Ectodermal cell (in vitro differentiated cells): Measurements from ENCODE around the gene EYA3.

Source experiments
- H3K27ac ChIP-seq: 2 replicates; pipeline ENCODE4 v1.7.0; 2013; ENCODE audit warnings: mild to moderate bottlenecking, low read depth, low read length; ENCODE audit not compliant: insufficient read depth, poor library complexity, severe bottlenecking
- H3K27me3 ChIP-seq: 2 replicates; pipeline ENCODE4 v1.7.0; 2013; ENCODE audit warnings: mild to moderate bottlenecking, low read length; ENCODE audit not compliant: insufficient read depth, control insufficient read depth, poor library complexity, severe bottlenecking
- H3K36me3 ChIP-seq: one replicate; pipeline ENCODE4 v1.7.0; 2013; ENCODE audit warnings: low read length; ENCODE audit not compliant: control insufficient read depth, insufficient read depth
- H3K4me1 ChIP-seq: one replicate; pipeline ENCODE4 v1.7.0; 2013; ENCODE audit warnings: low read length; ENCODE audit not compliant: control insufficient read depth, insufficient read depth
- H3K4me3 ChIP-seq: 2 replicates; pipeline ENCODE4 v1.7.0; 2013; ENCODE audit warnings: low read depth, low read length, control low read depth; ENCODE audit not compliant: insufficient read depth
- H3K9me3 ChIP-seq: 2 replicates; pipeline ENCODE4 v1.7.0; 2013; ENCODE audit warnings: mild to moderate bottlenecking, low read length, moderate library complexity; ENCODE audit not compliant: control insufficient read depth
- WGBS, 2 experiments: methylation state at CpG; one replicate each; pipeline ENCODE4 v1.1.7; 2013; ENCODE audit warnings: missing lambda C conversion rate in 2 of 2; 5-methylcytosine and 5-hydroxymethylcytosine counted together

EYA3 gene

DNA sequence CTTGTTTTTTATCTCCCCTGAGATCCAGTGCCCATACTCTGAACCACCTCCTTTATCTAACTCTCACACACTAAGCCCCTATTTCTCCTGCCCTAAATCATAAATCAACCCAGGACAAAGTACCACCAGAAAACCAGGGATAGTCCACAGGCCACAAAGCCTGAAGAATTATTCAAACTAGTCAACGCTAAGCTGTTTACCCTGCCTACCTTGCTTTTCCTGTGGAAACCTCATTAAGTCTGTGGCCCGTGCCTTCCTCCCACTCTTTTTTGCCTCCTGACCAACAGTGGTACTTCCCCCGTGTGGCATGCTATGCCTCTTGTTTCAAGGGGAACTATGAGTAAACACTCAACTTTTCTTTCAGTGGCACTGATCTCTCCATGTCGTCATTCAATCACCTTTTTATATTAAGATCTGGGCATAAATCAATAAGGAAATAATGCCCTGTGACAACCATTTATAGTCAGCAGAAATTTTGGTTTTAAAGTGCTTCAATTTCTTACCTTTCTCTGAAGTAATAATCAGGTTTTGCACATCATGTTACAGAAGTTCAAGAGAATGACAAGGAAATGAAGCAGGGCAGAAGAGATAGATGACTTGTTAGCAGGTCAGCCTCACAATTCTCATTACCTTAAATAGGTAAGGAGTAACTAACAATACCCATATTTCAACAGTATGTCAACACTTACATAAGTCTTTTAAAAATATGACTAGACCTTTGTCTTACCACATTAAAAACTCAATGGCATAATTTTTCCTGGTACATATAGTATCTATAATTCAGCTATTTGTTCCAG lies 32.1 kb downstream of the EYA3 start:
- Histone ChIP-seq H3K4me3 (no peak overlapping the region), H3K27me3 (no peaks in the 10 kb centered on the region), H3K4me1 (no peaks in the 10 kb centered on the region), H3K27ac (no peak overlapping the region), H3K36me3 (no peaks in the 10 kb centered on the region), H3K9me3 (no peaks in the 10 kb centered on the region)
- 90 to 94% methylated on average over 4 of the region's 4 CpGs for WGBS, 2 experiments

GRCh38 chr1:28050776-28051175 lies 37.6 kb downstream of the EYA3 start:
- no peaks in the 10 kb centered on the region for H3K4me1 ChIP-seq
- no peaks in the 10 kb centered on the region for H3K9me3 ChIP-seq
- H3K27me3 ChIP-seq: no peaks in the 10 kb centered on the region
- no peak overlapping the region for H3K27ac ChIP-seq
- WGBS, 2 experiments: 100% methylated on average over 1 of the region's 1 CpG
- H3K36me3 ChIP-seq: no peaks in the 10 kb centered on the region
- no peak overlapping the region for H3K4me3 ChIP-seq

- H3K36me3 ChIP-seq: peaks cover 5% of the 10 kb centered on the region
- 92 to 95% methylated on average over 4 of the region's 4 CpGs for WGBS, 2 experiments
- no peak overlapping the region for H3K27ac ChIP-seq
- no peak overlapping the region for H3K4me3 ChIP-seq
- no peaks in the 10 kb centered on the region for H3K4me1 ChIP-seq
- H3K27me3 ChIP-seq: no peaks in the 10 kb centered on the region
- H3K9me3 ChIP-seq: no peaks in the 10 kb centered on the region
Observed at GRCh38 chr1:28046716-28047115, 41.7 kb downstream of the EYA3 start.

DNA sequence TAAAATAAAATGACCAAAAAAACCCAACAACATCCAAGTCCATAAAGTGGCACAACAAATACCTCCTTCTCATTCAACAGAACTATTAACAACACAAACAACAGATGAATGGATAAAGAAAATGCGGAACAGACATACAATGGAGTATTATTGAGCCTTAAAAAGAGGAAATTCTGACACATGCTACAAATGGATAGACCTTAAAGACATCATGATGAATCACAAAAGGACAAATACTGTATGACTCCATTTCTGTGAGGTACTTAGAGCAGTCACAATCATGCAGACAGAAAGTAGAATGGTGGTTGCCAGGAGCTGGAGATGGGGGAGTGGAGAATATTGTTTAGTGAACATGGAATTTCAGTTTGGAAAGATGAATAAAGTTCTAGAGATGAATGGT lies 42.6 kb downstream of the EYA3 start:
- Histone ChIP-seq H3K4me3 (no peak overlapping the region), H3K36me3 (peaks cover 5% of the 10 kb centered on the region), H3K27me3 (no peaks in the 10 kb centered on the region), H3K9me3 (no peaks in the 10 kb centered on the region), H3K27ac (no peak overlapping the region), H3K4me1 (no peaks in the 10 kb centered on the region)
- WGBS, 2 experiments: 100% methylated on average over 1 of the region's 1 CpG

GRCh38 chr1:28044399-28044798 lies 44.0 kb downstream of the EYA3 start:
- WGBS, 2 experiments: 100% methylated on average over 1 of the region's 1 CpG; no CpG with 5 or more reads in 1 of the 2 experiments
- H3K27me3 ChIP-seq: no peaks in the 10 kb centered on the region
- peaks cover 5% of the 10 kb centered on the region for H3K36me3 ChIP-seq

GRCh38 chr1:28039341-28039740 lies 49.1 kb downstream of the EYA3 start:
- H3K4me3 ChIP-seq: no peak overlapping the region
- WGBS, 2 experiments: 97 to 100% methylated on average over 1 to 2 of the region's 2 CpGs
- no peaks in the 10 kb centered on the region for H3K4me1 ChIP-seq
- no peaks in the 10 kb centered on the region for H3K27me3 ChIP-seq
- H3K9me3 ChIP-seq: no peaks in the 10 kb centered on the region
- no peak overlapping the region for H3K27ac ChIP-seq
- H3K36me3 ChIP-seq: peaks cover 9% of the 10 kb centered on the region

More at GRCh38 chr1:28044399-28044798, 44.0 kb downstream of the EYA3 start:
- Histone ChIP-seq H3K4me1 (no peaks in the 10 kb centered on the region), H3K4me3 (no peak overlapping the region), H3K9me3 (no peaks in the 10 kb centered on the region), H3K27ac (no peak overlapping the region)

- H3K4me3 ChIP-seq: no peak overlapping the region
- H3K36me3 ChIP-seq: peaks cover 9% of the 10 kb centered on the region
- WGBS, 2 experiments: 91 to 95% methylated on average over 8 of the region's 8 CpGs
- no peaks in the 10 kb centered on the region for H3K4me1 ChIP-seq
- no peaks in the 10 kb centered on the region for H3K27me3 ChIP-seq
- no peak overlapping the region for H3K27ac ChIP-seq
- H3K9me3 ChIP-seq: no peaks in the 10 kb centered on the region
Observed at GRCh38 chr1:28037946-28038345, 50.5 kb downstream of the EYA3 start.

DNA sequence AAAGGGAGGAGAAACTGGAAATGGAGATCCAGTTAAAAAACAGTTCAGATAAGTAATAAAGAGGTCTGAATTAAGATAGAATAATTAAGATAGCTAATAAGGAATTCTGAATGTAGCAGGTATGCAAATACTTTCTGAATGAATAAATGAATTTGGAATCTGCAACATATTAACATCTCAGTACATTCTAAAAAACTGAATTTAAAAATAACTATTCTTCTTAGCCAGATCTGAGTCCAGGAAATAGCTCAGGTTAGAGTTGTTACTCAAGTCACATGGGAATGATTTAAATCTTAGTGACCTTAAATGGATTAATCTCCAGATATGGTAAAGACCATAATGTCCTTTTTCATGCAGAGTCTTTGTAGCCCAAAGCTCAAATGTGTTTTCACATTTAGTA lies 51.2 kb downstream of the EYA3 start:
- Histone ChIP-seq H3K27ac (no peak overlapping the region), H3K4me3 (no peak overlapping the region), H3K36me3 (peaks cover 5% of the 10 kb centered on the region), H3K9me3 (no peaks in the 10 kb centered on the region), H3K27me3 (no peaks in the 10 kb centered on the region), H3K4me1 (no peaks in the 10 kb centered on the region)

DNA sequence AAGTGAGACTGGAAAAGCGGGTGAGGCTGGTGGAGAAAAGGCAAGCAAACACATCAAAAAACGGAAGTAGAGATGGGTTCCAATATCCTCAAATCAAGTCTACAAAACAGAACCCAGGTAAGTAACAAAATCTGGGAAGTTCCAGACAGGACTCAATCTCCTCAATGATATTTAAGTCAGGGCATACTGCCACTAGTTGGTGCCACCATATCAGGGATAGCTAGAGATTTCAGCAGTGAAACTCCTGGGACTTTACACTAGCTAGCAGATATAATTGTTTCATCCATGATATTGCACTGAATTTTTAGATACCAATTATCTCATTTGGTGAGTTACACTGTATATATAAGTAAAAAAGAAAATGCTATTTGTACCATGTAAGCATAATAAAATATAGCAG lies 52.0 kb downstream of the EYA3 start:
- WGBS, 2 experiments: 93 to 97% methylated on average over 2 of the region's 2 CpGs
- H3K27me3 ChIP-seq: no peaks in the 10 kb centered on the region
- no peaks in the 10 kb centered on the region for H3K4me1 ChIP-seq
- H3K4me3 ChIP-seq: no peak overlapping the region
- no peaks in the 10 kb centered on the region for H3K9me3 ChIP-seq
- H3K36me3 ChIP-seq: peaks cover 4% of the 10 kb centered on the region
- no peak overlapping the region for H3K27ac ChIP-seq

DNA sequence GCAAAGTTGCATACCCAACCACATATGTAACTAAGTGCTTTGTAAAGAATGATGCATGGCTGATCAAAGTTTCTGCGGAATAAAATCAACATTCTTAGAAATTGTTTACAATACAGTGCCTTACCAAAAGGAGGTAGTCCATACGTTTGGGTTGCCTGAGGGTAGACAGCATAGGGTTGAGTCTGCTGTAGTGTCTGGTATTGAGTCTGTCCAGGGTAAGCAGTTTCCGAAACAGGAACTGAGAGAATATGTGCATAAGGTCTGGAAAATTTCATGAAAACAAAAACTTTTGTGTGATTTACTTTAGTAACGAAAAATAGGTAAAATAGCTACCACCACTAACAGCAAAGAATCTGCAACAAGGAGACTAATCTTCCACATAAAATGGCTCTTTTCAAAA lies 53.0 kb downstream of the EYA3 start:
- Histone ChIP-seq H3K27ac (no peak overlapping the region), H3K4me3 (no peak overlapping the region), H3K27me3 (no peaks in the 10 kb centered on the region), H3K4me1 (no peaks in the 10 kb centered on the region), H3K9me3 (no peaks in the 10 kb centered on the region), H3K36me3 (peaks cover 4% of the 10 kb centered on the region)
- 90 to 93% methylated on average over 4 of the region's 4 CpGs for WGBS, 2 experiments

GRCh38 chr1:28032281-28032680 lies 56.1 kb downstream of the EYA3 start:
- Histone ChIP-seq H3K4me3 (no peak overlapping the region), H3K27ac (no peak overlapping the region), H3K36me3 (no peaks in the 10 kb centered on the region), H3K27me3 (no peaks in the 10 kb centered on the region), H3K4me1 (no peaks in the 10 kb centered on the region), H3K9me3 (no peaks in the 10 kb centered on the region)
